ENCODE data around the gene APBA1.

The APBA1 gene

DNA sequence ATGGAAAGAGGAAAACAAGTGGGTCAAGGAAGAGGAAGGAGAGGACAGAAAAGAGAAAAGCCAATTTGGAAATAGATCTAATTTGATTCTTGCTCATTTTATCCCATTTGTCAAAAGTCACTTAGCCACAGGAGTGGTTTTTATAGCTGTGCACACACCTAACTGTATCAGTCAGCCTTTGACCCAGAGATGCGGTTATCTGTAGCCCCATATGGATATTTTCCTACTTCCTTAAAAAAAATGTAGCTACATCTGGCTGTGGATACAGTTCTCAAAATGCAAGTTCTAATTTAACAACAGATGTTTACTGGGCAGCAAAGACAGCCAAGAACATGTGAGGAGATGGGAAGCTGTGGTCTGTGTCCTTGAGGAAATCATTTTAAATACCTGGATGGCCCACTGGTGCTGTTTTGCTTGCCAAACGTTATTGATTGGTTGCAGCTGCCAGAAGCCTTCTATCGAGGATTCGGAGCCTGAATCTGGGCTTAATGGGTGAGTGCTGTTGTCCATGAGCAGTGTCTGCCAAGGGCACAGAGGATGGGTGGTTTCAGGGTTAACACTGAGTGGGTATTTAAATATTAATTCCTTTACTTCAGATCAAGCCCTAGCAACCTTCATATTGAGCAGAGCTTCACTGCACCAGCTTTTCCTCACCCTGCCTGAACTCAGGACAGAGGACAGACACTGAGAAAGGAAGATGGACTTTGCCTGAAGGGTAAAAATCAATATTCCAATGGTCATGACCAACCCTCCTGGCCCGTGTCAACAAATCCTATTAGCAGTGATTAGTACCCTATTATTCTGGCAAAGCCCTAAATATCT, 92.2 kb downstream of the APBA1 start:
- no peak for DNase-seq (ENCODE audit: low read depth in 2 of 3, low spot score in 2 of 3)

GRCh38 chr9:69579032-69579758, 93.0 kb downstream of the APBA1 start:
- no peak for DNase-seq (ENCODE audit: low read depth in 2 of 3, low spot score in 2 of 3)

- DNase-seq (ENCODE audit: low read depth in 2 of 3, low spot score in 2 of 3) = no peak
Observed at GRCh38 chr9:69578026-69578425, 94.1 kb downstream of the APBA1 start.

DNA sequence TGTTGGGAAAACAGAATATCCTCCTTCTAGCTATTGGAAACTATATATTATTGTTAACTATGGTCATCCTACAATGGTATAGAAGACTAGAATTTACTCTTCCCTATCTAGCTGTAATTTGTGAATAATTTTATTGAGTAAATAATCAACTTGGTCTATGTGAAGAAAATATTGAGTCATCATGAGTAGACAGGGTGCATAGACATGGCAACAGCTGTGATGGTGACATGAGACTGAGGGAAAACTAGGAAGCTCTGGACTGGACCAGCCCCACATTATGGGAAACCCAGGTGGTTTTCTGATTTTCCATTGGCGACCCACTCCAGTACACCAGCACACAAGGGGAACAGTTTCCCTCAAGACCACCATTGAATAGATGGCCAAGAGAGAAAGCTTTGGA, 95.0 kb downstream of the APBA1 start:
- DNase-seq (ENCODE audit: low read depth in 2 of 3, low spot score in 2 of 3) = no peak

DNA sequence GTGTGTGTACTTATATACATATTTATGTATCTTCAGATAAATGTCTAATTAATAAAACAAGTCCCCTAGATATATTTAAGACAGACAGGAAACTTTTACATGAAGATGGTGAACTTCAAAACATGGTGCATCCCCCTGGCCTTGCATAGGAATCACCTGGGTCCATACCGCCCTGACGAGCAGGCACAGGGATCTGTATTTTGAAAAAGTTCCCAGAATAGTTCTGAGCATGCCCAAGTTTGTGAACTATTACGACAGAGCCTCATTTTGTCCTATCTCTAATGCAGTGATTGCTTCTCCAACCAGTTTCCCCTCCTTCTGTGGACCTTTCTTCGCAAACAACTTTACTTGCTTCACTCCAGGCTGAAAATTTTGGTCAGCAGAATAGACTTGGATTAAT, 98.1 kb downstream of the APBA1 start:
- DNase-seq (ENCODE audit: low read depth in 2 of 3, low spot score in 2 of 3) = no peak

DNA sequence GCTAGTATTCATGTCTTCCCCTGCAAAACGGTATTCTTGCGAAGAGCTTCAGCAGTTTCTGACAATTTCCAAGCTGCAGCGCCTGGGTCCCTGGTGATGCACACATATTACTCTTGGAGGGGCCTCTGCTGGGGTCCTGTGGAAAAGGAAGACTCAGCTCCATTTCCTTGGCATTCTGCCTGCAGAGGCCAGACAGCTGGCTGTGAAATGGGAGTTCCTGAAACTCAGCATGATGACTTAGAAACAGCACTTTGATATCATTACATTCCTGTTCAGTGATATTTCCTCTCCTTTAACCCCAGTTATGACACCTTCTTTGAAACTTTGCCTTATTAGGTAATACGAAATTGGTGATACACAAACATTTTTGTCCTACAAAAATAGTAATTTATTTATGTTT, 98.5 kb downstream of the APBA1 start:
- no peak for DNase-seq (ENCODE audit: low read depth in 2 of 3, low spot score in 2 of 3)

DNA sequence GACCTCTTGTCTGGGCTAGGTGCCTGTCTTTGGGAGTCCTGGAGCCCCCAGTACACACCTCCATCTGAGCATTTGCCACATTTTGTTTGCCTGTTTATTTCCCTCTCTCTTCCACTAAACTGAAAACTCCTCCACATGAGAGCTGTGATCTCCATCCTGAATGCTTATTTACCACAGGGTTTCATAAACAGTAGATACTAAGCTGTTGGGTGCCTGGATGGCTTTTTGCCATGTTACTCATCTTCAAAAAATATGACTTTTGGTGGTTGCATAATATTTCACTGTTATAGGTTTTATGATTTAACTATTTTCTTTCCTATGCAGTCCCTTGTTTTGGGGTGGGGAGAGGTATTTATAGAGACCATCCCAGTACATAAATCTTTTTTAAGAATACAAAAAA, 99.6 kb downstream of the APBA1 start:
- DNase-seq (ENCODE audit: low read depth in 2 of 3, low spot score in 2 of 3) = no peak

DNA sequence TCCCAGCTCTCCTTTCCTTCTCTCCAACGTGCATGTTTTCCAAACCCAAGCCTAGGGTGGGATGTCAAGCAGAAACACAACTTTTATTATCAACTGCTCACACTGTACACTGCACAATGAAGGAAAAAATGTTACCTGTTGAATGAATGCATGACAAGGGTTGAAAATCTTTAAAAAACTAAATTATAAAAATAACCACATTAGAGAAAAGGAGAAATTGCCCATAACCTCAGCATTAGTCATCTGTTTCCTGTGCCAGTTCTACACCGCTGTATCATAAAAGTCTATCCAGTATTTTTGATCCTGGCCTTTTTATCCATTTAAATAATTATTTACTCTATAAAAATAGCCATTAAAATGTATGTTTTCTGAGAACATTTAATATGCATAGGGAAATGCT, 101.1 kb downstream of the APBA1 start:
- DNase-seq (ENCODE audit: low read depth in 2 of 3, low spot score in 2 of 3) = no peak

GRCh38 chr9:69569738-69570451, 102.3 kb downstream of the APBA1 start:
- DNase-seq (ENCODE audit: low read depth in 2 of 3, low spot score in 2 of 3) = no peak

DNA sequence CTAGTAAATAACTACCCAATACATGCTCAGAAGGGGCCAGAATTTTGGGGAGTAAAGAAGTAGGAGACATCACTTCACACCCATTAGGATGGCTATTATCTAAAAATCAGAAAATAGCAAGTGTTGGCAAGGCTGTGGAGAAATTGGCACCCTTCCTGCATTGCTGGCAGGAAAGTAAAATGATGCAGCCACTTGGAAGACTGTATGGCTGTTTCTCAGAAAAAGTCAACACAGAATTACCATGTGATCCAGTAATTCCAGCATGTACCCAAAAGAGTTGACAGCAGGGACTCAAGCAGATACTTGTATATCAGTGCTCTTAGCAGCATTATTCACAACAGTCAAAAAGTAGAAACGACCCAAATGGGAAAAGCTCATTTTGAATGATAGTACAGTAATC, 107.6 kb downstream of the APBA1 start:
- DNase-seq (ENCODE audit: low read depth in 2 of 3, low spot score in 2 of 3) = no peak

- DNase-seq (ENCODE audit: low read depth in 2 of 3, low spot score in 2 of 3) = no peak
Observed at GRCh38 chr9:69559126-69559525, 113.0 kb downstream of the APBA1 start.

GRCh38 chr9:69556707-69557106, 115.5 kb downstream of the APBA1 start:
- no peak for DNase-seq (ENCODE audit: low read depth in 2 of 3, low spot score in 2 of 3)

DNA sequence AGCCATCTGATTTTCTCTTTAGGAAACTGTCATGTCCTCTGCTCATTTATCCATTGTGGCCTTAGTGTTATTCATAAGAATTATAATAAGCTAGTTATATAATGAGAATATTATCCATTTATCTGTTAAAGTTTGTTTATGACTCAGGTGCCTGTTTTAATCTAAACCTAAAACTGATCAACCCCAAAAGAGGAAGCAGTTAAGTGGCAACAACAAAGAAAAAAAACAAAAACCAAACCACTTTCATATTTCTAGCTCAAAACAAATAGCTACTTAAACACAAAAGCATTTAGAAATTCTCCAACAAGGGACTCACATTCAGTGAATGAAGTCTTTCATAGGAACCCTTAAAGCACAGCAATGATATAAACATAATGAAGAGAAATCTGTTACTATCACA, 116.4 kb downstream of the APBA1 start:
- no peak for DNase-seq (ENCODE audit: low read depth in 2 of 3, low spot score in 2 of 3)

GRCh38 chr9:69554945-69555344, 117.2 kb downstream of the APBA1 start:
- no peak for DNase-seq (ENCODE audit: low read depth in 2 of 3, low spot score in 2 of 3)

GRCh38 chr9:69549310-69550202, 122.6 kb downstream of the APBA1 start:
- DNase-seq (ENCODE audit: low read depth in 2 of 3, low spot score in 2 of 3) = no peak

DNA sequence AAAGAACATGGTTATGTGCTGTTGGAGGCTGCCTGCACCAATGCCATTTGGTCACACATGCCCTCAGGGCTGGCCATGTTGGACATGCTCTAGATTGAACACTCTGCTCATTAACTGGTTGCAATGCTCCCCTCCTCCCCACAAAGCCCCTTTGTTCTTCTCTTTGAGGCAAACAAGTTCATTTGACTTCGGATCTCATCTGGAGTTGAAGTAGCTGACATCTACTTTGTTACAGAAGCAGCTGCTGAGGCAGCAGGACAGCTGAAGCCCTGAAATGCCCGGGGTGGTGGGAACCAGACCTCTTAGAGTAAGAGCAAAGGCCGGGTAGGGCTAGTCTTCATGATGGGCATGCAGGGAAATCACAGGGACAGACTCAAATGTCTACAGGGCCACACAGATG, 123.5 kb downstream of the APBA1 start:
- no peak for DNase-seq (ENCODE audit: low read depth in 2 of 3, low spot score in 2 of 3)

DNA sequence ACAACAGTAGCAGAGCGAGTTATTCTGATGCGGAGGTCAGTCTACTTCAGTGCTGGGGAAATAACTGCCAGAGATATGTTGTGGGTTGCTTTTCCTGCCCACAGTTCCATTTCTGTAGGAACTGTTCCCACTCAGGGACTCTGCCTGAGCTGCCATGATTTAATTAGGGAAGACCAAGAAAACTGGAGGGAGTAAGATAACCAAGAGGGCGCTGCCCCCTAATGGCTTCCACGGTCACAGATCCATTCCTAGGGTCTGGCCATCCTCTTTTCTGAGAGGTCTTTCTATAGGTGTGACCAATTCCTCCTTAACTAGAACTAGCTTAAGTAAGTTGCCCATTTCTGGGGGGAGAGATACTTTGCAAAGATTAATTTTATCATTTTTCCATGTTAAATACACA, 125.9 kb downstream of the APBA1 start:
- DNase-seq (ENCODE audit: low read depth in 2 of 3, low spot score in 2 of 3) = no peak

DNA sequence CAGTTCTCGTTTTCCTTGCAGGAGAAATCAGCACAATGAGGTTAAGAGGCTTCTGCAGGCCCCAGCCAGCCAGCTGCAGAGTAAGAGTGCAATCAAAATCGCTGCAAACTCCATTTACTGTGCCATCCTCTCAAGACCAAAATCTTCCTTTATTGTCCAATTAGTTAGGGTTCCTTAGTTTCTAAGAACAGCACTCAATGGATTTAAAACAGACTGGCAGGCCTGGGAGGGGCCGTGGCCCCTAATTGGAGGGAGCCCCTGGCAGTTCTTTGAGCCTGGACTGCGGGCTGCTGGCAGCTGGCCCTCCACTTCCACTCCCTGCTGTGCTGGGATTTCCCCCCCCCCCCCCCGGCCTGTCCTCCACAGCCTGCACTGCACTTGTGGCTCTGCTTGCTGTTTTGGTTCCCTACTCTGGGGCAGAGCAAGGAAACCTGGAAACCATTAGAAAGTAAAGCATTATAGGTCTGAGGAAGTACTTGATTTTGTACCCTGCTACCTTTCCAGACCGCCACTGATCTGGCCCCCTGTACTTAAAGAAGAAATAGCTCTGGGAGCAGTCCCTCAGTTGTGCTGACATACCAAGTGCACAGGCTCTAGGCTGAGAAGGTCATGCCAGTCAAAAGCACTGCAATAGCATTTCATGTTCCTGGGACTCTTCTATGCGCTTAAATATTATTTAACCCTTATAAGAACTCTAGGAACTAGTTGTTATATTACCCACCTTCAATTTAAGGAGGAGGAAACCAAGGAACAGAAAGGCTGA, 129.0 kb downstream of the APBA1 start:
- DNase-seq (ENCODE audit: low read depth in 2 of 3, low spot score in 2 of 3) = no peak

- no peak for DNase-seq (ENCODE audit: low read depth in 2 of 3, low spot score in 2 of 3)
Observed at GRCh38 chr9:69542058-69542457, 130.1 kb downstream of the APBA1 start.

GRCh38 chr9:69535911-69536310, 136.3 kb downstream of the APBA1 start:
- no peak for DNase-seq (ENCODE audit: low read depth in 2 of 3, low spot score in 2 of 3)

Data from activated CD8-positive, alpha-beta memory T cell treated with anti-CD3 and anti-CD28 coated beads for 48 hours (primary cell).